ENCODE data around the gene ZNF616. TPM values are rescaled to one million over a fixed set of nuclear protein-coding genes. Genes with fewer than 3 reads are reported as not detected.

ZNF616 gene
- total RNA-seq, 4 donors from 2014 or later = 3.0 to 6.6 (median 4.3) TPM

GRCh38 chr19:52086481-52086880 is 53.3 kb downstream of the ZNF616 start:
- peaks cover 0 to 3% (median under 1%) of the 10 kb centered on the region in 4 donors for H3K4me1 ChIP-seq
- H3K4me3 ChIP-seq = no peak overlapping the region
- H3K9me3 ChIP-seq = peaks cover 0 to 6% (median 3%) of the 10 kb centered on the region in 4 donors
- peaks cover 59 to 93% (median 76%) of the 10 kb centered on the region in 4 donors for H3K36me3 ChIP-seq
- no peak for DNase-seq (ENCODE audit: extremely low spot score)
- no peak overlapping the region for H3K27ac ChIP-seq (replicated peaks in 1 of 4)
- no peak for TF ChIP-seq POLR2AphosphoS5 (IDR thresholded peaks at IDR 0.05)
- no peak for TF ChIP-seq CTCF (IDR thresholded peaks at IDR 0.05)
- no peak for TF ChIP-seq EP300 (IDR thresholded peaks at IDR 0.05)
- no peak for TF ChIP-seq POLR2A (IDR thresholded peaks at IDR 0.05; ENCODE audit: low read depth)
- no peaks in the 10 kb centered on the region for H3K27me3 ChIP-seq
- intact Hi-C loops (cut with DNase I) = no loop called here

GRCh38 chr19:52070496-52070895 is 69.2 kb downstream of the ZNF616 start:
- Histone ChIP-seq H3K27ac (replicated peaks in 1 of 4) (no peak overlapping the region), H3K9me3 (peaks cover 4 to 60% (median 45%) of the 10 kb centered on the region in 4 donors), H3K36me3 (peaks cover 72 to 99% (median 87%) of the 10 kb centered on the region in 4 donors), H3K4me3 (no peak overlapping the region), H3K4me1 (no peaks in the 10 kb centered on the region), H3K27me3 (no peaks in the 10 kb centered on the region)
- intact Hi-C loops (cut with DNase I) = no loop called here
- 94% methylated on average over 5 of the region's 5 CpGs for WGBS
- no peak for TF ChIP-seq EP300 (IDR thresholded peaks at IDR 0.05)
- no peak for TF ChIP-seq POLR2AphosphoS5 (IDR thresholded peaks at IDR 0.05)
- no peak for TF ChIP-seq POLR2A (IDR thresholded peaks at IDR 0.05; ENCODE audit: low read depth)
- TF ChIP-seq CTCF (IDR thresholded peaks at IDR 0.05) = no peak
- no peak for DNase-seq (ENCODE audit: extremely low spot score)

GRCh38 chr19:52069653-52070052 is 70.1 kb downstream of the ZNF616 start:
- Histone ChIP-seq H3K4me1 (no peaks in the 10 kb centered on the region), H3K4me3 (no peak overlapping the region), H3K27ac (replicated peaks in 1 of 4) (no peak overlapping the region), H3K27me3 (no peaks in the 10 kb centered on the region), H3K36me3 (peaks cover 64 to 99% (median 87%) of the 10 kb centered on the region in 4 donors), H3K9me3 (peaks cover 7 to 68% (median 53%) of the 10 kb centered on the region in 4 donors)
- intact Hi-C loops (cut with DNase I) = no loop called here
- no peak for DNase-seq (ENCODE audit: extremely low spot score)
- TF ChIP-seq CTCF (IDR thresholded peaks at IDR 0.05) = no peak
- no peak for TF ChIP-seq POLR2AphosphoS5 (IDR thresholded peaks at IDR 0.05)
- no peak for TF ChIP-seq EP300 (IDR thresholded peaks at IDR 0.05)
- no peak for TF ChIP-seq POLR2A (IDR thresholded peaks at IDR 0.05; ENCODE audit: low read depth)
- 83% methylated on average over 2 of the region's 2 CpGs for WGBS

- intact Hi-C loops (cut with DNase I) = no loop called here
- H3K4me3 ChIP-seq = no peak overlapping the region
- H3K9me3 ChIP-seq = peaks cover 15 to 80% (median 61%) of the 10 kb centered on the region in 4 donors
- no peaks in the 10 kb centered on the region for H3K4me1 ChIP-seq
- no peak overlapping the region for H3K27ac ChIP-seq (replicated peaks in 1 of 4)
- no peaks in the 10 kb centered on the region for H3K27me3 ChIP-seq
- peaks cover 60 to 99% (median 85%) of the 10 kb centered on the region in 4 donors for H3K36me3 ChIP-seq
- no peak for DNase-seq (ENCODE audit: extremely low spot score)
- WGBS = 100% methylated on average over 6 of the region's 6 CpGs
- TF ChIP-seq EP300 (IDR thresholded peaks at IDR 0.05) = no peak
- TF ChIP-seq POLR2A (IDR thresholded peaks at IDR 0.05; ENCODE audit: low read depth) = no peak
- TF ChIP-seq POLR2AphosphoS5 (IDR thresholded peaks at IDR 0.05) = no peak
- TF ChIP-seq CTCF (IDR thresholded peaks at IDR 0.05) = no peak
Measured at GRCh38 chr19:52066258-52066863, 73.4 kb downstream of the ZNF616 start.

GRCh38 chr19:52065399-52065798 is 74.3 kb downstream of the ZNF616 start:
- intact Hi-C loops (cut with DNase I) = no loop called here

More at GRCh38 chr19:52065399-52065798, 74.3 kb downstream of the ZNF616 start:
- peaks cover 51 to 90% (median 76%) of the 10 kb centered on the region in 4 donors for H3K36me3 ChIP-seq
- 95% methylated on average over 6 of the region's 6 CpGs for WGBS
- H3K27me3 ChIP-seq = no peaks in the 10 kb centered on the region
- DNase-seq (ENCODE audit: extremely low spot score) = no peak
- TF ChIP-seq EP300 (IDR thresholded peaks at IDR 0.05) (no peak), POLR2AphosphoS5 (IDR thresholded peaks at IDR 0.05) (no peak), CTCF (IDR thresholded peaks at IDR 0.05) (no peak), POLR2A (IDR thresholded peaks at IDR 0.05; ENCODE audit: low read depth) (no peak)
- no peak overlapping the region for H3K4me3 ChIP-seq
- no peak overlapping the region for H3K27ac ChIP-seq (replicated peaks in 1 of 4)
- peaks cover 15 to 83% (median 61%) of the 10 kb centered on the region in 4 donors for H3K9me3 ChIP-seq
- no peaks in the 10 kb centered on the region for H3K4me1 ChIP-seq

All from esophagus muscularis mucosa (tissue), 4 donors.